IMR-90 (cell line): ENCODE measurements around the gene IL3RA. TPM values are rescaled to one million over a fixed set of nuclear protein-coding genes. Genes with fewer than 3 reads are reported as not detected.
A peak's percentile ranks its signal among the peaks of the same experiment; 100 is the strongest.

Experiments used
- ATAC-seq: fragments of 200-7000 bp; cut with Tn5 transposase; 2 replicates; pipeline ENCODE4 v1.9.1; 2020; ENCODE audit warnings: low read depth, mild to moderate bottlenecking, moderate library complexity
- BruUV-seq: library from RNA; stranded (reverse); fragments of 400-500 nt; replicated peaks from 2 replicates; lab custom pipeline; 2021; lab: Mats Ljungman, UMichigan
- CTCF ChIA-PET: fragments of 300-600 bp; formaldehyde crosslinking; extraction: SDS; loops from one replicate; lab custom pipeline; 2021; ENCODE audit warnings: antibody characterized with exemption; lab: Yijun Ruan, JAX
- POLR2A ChIA-PET: fragments of 300-600 bp; sonication (Branson Sonifier 250); formaldehyde crosslinking; loops from one replicate; lab custom pipeline; 2022; ENCODE audit warnings: antibody characterized with exemption; ENCODE audit not compliant: unreplicated experiment; lab: Charles Lee
- DNase-seq: peaks from one replicate; pipeline ENCODE4 v3.0.0; 2013
- H2AFZ ChIP-seq: replicated peaks from 2 replicates; pipeline ENCODE3; 2013; ENCODE audit warnings: low read length, mild to moderate bottlenecking; ENCODE audit not compliant: poor library complexity
- H2AK5ac ChIP-seq: 2 replicates; pipeline ENCODE4 v1.6.1; 2013; ENCODE audit warnings: low read depth, low read length, inconsistent platforms
- H2AK9ac ChIP-seq: replicated peaks from 2 replicates; pipeline ENCODE3; 2013; ENCODE audit warnings: mild to moderate bottlenecking, low read depth, low read length, moderate library complexity; ENCODE audit not compliant: poor library complexity
- H2BK120ac ChIP-seq: 2 replicates; pipeline ENCODE4 v1.6.1; 2013; ENCODE audit warnings: low read depth, low read length, inconsistent platforms
- H2BK15ac ChIP-seq: 3 replicates; pipeline ENCODE4 v1.6.1; 2013; ENCODE audit warnings: low read depth, low read length, inconsistent platforms
- H2BK20ac ChIP-seq: 2 replicates; pipeline ENCODE4 v1.6.1; 2013; ENCODE audit warnings: low read depth, mild to moderate bottlenecking, inconsistent platforms, low read length, moderate library complexity
- H2BK5ac ChIP-seq: 2 replicates; pipeline ENCODE4 v1.6.1; 2013; ENCODE audit warnings: mild to moderate bottlenecking, low read depth, low read length, inconsistent platforms; ENCODE audit not compliant: poor library complexity, severe bottlenecking
- H3K14ac ChIP-seq: replicated peaks from 2 replicates; pipeline ENCODE4 v1.6.1; 2013; ENCODE audit warnings: low read depth, low read length, inconsistent platforms
- H3K18ac ChIP-seq: 2 replicates; pipeline ENCODE4 v1.6.1; 2013; ENCODE audit warnings: low read depth, low read length, control low read depth
- H3K23ac ChIP-seq: 2 replicates; pipeline ENCODE4 v1.6.1; 2013; ENCODE audit warnings: low read depth, low read length, inconsistent platforms
- H3K27ac ChIP-seq: 2 replicates; pipeline ENCODE4 v1.5.1; 2013; ENCODE audit warnings: mild to moderate bottlenecking, control low read depth, low read length; ENCODE audit not compliant: insufficient read depth
- H3K27me3 ChIP-seq: 2 replicates; pipeline ENCODE4 v1.6.1; 2013; ENCODE audit warnings: low read length; ENCODE audit not compliant: control insufficient read depth, insufficient read depth
- H3K36me3 ChIP-seq: 2 replicates; pipeline ENCODE4 v1.6.1; 2013; ENCODE audit warnings: low read length, mixed read lengths; ENCODE audit not compliant: control insufficient read depth, insufficient read depth
- H3K4ac ChIP-seq: 2 replicates; pipeline ENCODE4 v1.6.1; 2013; ENCODE audit warnings: low read depth, low read length, inconsistent platforms
- H3K4me1 ChIP-seq: 2 replicates; pipeline ENCODE4 v1.6.1; 2013; ENCODE audit warnings: low read length, mixed read lengths; ENCODE audit not compliant: control insufficient read depth, insufficient read depth
- H3K4me2 ChIP-seq: 2 replicates; pipeline ENCODE4 v1.6.1; 2013; ENCODE audit warnings: low read depth, mild to moderate bottlenecking, control low read depth, low read length, moderate library complexity
- H3K4me3 ChIP-seq: 2 replicates; pipeline ENCODE4 v1.5.1; 2013; ENCODE audit warnings: low read depth, mild to moderate bottlenecking, control low read depth, low read length, moderate library complexity; ENCODE audit not compliant: insufficient read depth
- H3K56ac ChIP-seq: 2 replicates; pipeline ENCODE4 v1.6.1; 2013; ENCODE audit warnings: low read length, inconsistent platforms; ENCODE audit not compliant: insufficient read depth; ENCODE audit errors: extremely low read depth
- H3K79me1 ChIP-seq, 2 experiments: 2 replicates each; pipeline ENCODE4 v1.6.1; 2013; ENCODE audit warnings: low read length in 2 of 2, inconsistent platforms in 1 of 2, low read depth in 1 of 2
- H3K9ac ChIP-seq: 2 replicates; pipeline ENCODE4 v1.6.1; 2013; ENCODE audit warnings: low read depth, low read length, control low read depth
- H3K9me1 ChIP-seq: 2 replicates; pipeline ENCODE4 v1.6.1; 2013; ENCODE audit warnings: low read length, inconsistent platforms; ENCODE audit not compliant: insufficient read depth
- H3K9me3 ChIP-seq: 2 replicates; pipeline ENCODE4 v1.6.1; 2013; ENCODE audit warnings: low read length; ENCODE audit not compliant: control insufficient read depth, insufficient read depth
- H4K20me1 ChIP-seq: 2 replicates; pipeline ENCODE4 v1.6.1; 2013; ENCODE audit warnings: low read length, inconsistent platforms; ENCODE audit not compliant: insufficient read depth
- H4K5ac ChIP-seq: 2 replicates; pipeline ENCODE4 v1.6.1; 2013; ENCODE audit warnings: mild to moderate bottlenecking, low read depth, low read length, control low read depth
- H4K8ac ChIP-seq, 2 experiments: 2 replicates each; pipeline ENCODE4 v1.6.1; 2013; ENCODE audit warnings: low read depth in 2 of 2, low read length in 2 of 2, control low read depth in 1 of 2, inconsistent platforms in 1 of 2
- H4K91ac ChIP-seq: 2 replicates; pipeline ENCODE4 v1.6.1; 2013; ENCODE audit warnings: low read depth, low read length, inconsistent platforms; ENCODE audit not compliant: insufficient read depth
- BHLHE40 ChIP-seq: fragments of 150-350 bp; IDR thresholded peaks from 2 replicates; pipeline ENCODE4 v1.6.1; 2016; ENCODE audit warnings: mild to moderate bottlenecking, low read depth, low read length
- CHD1 ChIP-seq: IDR thresholded peaks from 2 replicates; pipeline ENCODE4 v1.6.1; 2012; ENCODE audit warnings: low read depth, low read length, improper control_type of control experiment
- CTCF ChIP-seq: conservative IDR thresholded peaks from 2 replicates; pipeline ENCODE4 v1.5.1; 2012; ENCODE audit warnings: mild to moderate bottlenecking, low read depth, low read length, improper control_type of control experiment
- ELK1 ChIP-seq: fragments of 150-350 bp; IDR thresholded peaks from 2 replicates; pipeline ENCODE4 v1.6.1; 2016; ENCODE audit warnings: low read depth, mild to moderate bottlenecking, low read length, moderate library complexity, borderline replicate concordance
- FOS ChIP-seq: fragments of 150-350 bp; IDR thresholded peaks from 2 replicates; pipeline ENCODE4 v1.6.1; 2016; ENCODE audit warnings: low read depth, low read length
- MAFK ChIP-seq: IDR thresholded peaks from 2 replicates; pipeline ENCODE4 v1.6.1; 2012; ENCODE audit warnings: low read depth, low read length, improper control_type of control experiment
- MXI1 ChIP-seq: IDR thresholded peaks from 2 replicates; pipeline ENCODE4 v1.6.1; 2012; ENCODE audit warnings: low read depth, mild to moderate bottlenecking, low read length, moderate library complexity, borderline replicate concordance
- NFE2L2 ChIP-seq: fragments of 150-350 bp; IDR thresholded peaks from 2 replicates; pipeline ENCODE4 v1.6.1; 2016; ENCODE audit warnings: low read depth, mild to moderate bottlenecking, low read length
- RCOR1 ChIP-seq: IDR thresholded peaks from 2 replicates; pipeline ENCODE4 v1.6.1; 2012; ENCODE audit warnings: mild to moderate bottlenecking, low read length, improper control_type of control experiment; ENCODE audit not compliant: insufficient replicate concordance
- RFX5 ChIP-seq: IDR thresholded peaks from 2 replicates; pipeline ENCODE4 v1.8.0; 2012; ENCODE audit warnings: low read depth, mild to moderate bottlenecking, low read length, moderate library complexity
- SMC3 ChIP-seq: fragments of 150-350 bp; IDR thresholded peaks from 2 replicates; pipeline ENCODE4 v1.6.1; 2016; ENCODE audit warnings: low read depth, mild to moderate bottlenecking, antibody characterized with exemption, low read length, moderate library complexity
- WGBS, 2 experiments: methylation state at CpG; one replicate each; pipeline versions ENCODE4 v1.1.5 to v1.1.7; 2013; ENCODE audit warnings: missing lambda C conversion rate in 2 of 2; ENCODE audit not compliant: insufficient read length in 1 of 2; ENCODE audit errors: extremely low coverage in 2 of 2; 5-methylcytosine and 5-hydroxymethylcytosine counted together
- dilution Hi-C: fragments of 300-500 bp; cut with HindIII; formaldehyde crosslinking; loops from one replicate; pipeline ENCODE4 v1.14.3; 2018; ENCODE audit warnings: low sequenced_read_pairs; ENCODE audit not compliant: unreplicated experiment
- in situ Hi-C: fragments of 300-500 bp; cut with MboI; formaldehyde crosslinking; loops from 3 replicates; pipeline ENCODE4 v1.14.3; 2019; ENCODE audit warnings: low sequenced_read_pairs, inconsistent platforms, mixed read lengths
- intact Hi-C: fragments of 100-400 bp; cut with micrococcal nuclease; formaldehyde crosslinking; loops from 2 replicates; pipeline ENCODE4 v1.10.0; 2022
- polyA plus RNA-seq, 3 experiments: library from polyadenylated mRNA; depleted of rRNA; stranded (reverse); fragments of >200 nt; gene quantifications; 2 replicates each; pipeline ENCODE4 v1.2.3, GENCODE V29; 2012; ENCODE audit warnings: low replicate concordance in 1 of 3
- total RNA-seq: library from RNA; depleted of rRNA; stranded (reverse); fragments of >200 nt; gene quantifications from 2 replicates; pipeline ENCODE4 v1.2.3, GENCODE V29; 2012

The IL3RA gene
- total and polyA plus RNA-seq, 2 of the 4 experiments (the other 2 are of a cell fraction) = not detected

- Histone ChIP-seq H3K9me3 (peaks cover 5% of the 10 kb centered on the region), H4K20me1 (no peaks in the 10 kb centered on the region), H3K27ac (no peak overlapping the region), H3K14ac (no peak overlapping the region), H2BK5ac (no peak overlapping the region), H2BK15ac (no peak overlapping the region), H2AFZ (no peak overlapping the region), H2BK20ac (no peak overlapping the region), H3K56ac (no peak overlapping the region), H3K23ac (no peak overlapping the region), H3K4me1 (no peaks in the 10 kb centered on the region), H2AK9ac (no peak overlapping the region), H2AK5ac (no peak overlapping the region), H3K9me1 (no peaks in the 10 kb centered on the region), H3K79me1 (no peaks in the 10 kb centered on the region), H4K91ac (no peak overlapping the region), H3K4me3 (no peak overlapping the region), H2BK120ac (no peak overlapping the region), H4K8ac (no peak overlapping the region), H3K18ac (no peak overlapping the region), H3K4me2 (no peak overlapping the region), H3K36me3 (no peaks in the 10 kb centered on the region), H3K9ac (no peak overlapping the region), H4K5ac (no peak overlapping the region), H3K4ac (no peak overlapping the region), H3K27me3 (no peaks in the 10 kb centered on the region)
- TF ChIP-seq MAFK = no peak
- TF ChIP-seq NFE2L2 = no peak
- TF ChIP-seq CTCF = no peak
- no peak for TF ChIP-seq RFX5
- no peak for TF ChIP-seq BHLHE40
- TF ChIP-seq CHD1 = no peak
- TF ChIP-seq SMC3 = no peak
- no peak for TF ChIP-seq MXI1
- no peak for TF ChIP-seq RCOR1
- no peak for TF ChIP-seq ELK1
- TF ChIP-seq FOS = no peak
- CTCF ChIA-PET = no interaction called here
- in situ Hi-C loops = no loop called here
- TSS peak; percentile 42 for BruUV-seq
- 90% methylated on average over 24 of the region's 49 CpGs; no CpG with 5 or more reads in 1 of the 2 experiments for WGBS, 2 experiments
- no peak for DNase-seq
- POLR2A ChIA-PET = no interaction called here
- ATAC-seq = no peak
- dilution Hi-C loops = no loop called here
- intact Hi-C loops = no loop called here
Observed at GRCh38 chrX:1351981-1352714, 15.6 kb downstream of the IL3RA start.
